T-helper 2 cell treated with Interferon-gamma antibody and Interleukin-4, amounts not matched to agents 5 μg/mL and 100 μg/mL, for 36 hours (primary cell): Measurements from ENCODE around the gene ZBTB7B.
A peak's percentile ranks its signal among the peaks of the same experiment; 100 is the strongest.

Experiments used
- DNase-seq: peaks from one replicate; pipeline ENCODE4 v3.0.0; 2021; ENCODE audit warnings: low spot score
- H3K27ac Mint-ChIP-seq: one replicate; pipeline ENCODE4 v1.8.0; 2021; ENCODE audit warnings: mild to moderate bottlenecking, mixed read lengths
- H3K27me3 Mint-ChIP-seq: one replicate; pipeline ENCODE4 v1.8.0; 2021; ENCODE audit warnings: low read depth, mixed read lengths
- H3K36me3 Mint-ChIP-seq: one replicate; pipeline ENCODE4 v1.8.0; 2021; ENCODE audit warnings: low read depth, mixed read lengths
- H3K4me1 Mint-ChIP-seq: one replicate; pipeline ENCODE4 v1.8.0; 2021; ENCODE audit warnings: low read depth, mixed read lengths
- H3K4me3 Mint-ChIP-seq: one replicate; pipeline ENCODE4 v1.8.0; 2022; ENCODE audit warnings: mild to moderate bottlenecking, moderate library complexity, mixed read lengths
- H3K9me3 Mint-ChIP-seq: one replicate; pipeline ENCODE4 v1.8.0; 2021; ENCODE audit warnings: mixed read lengths

Gene ZBTB7B

GRCh38 chr1:155002464-155003226, at the start of gene ZBTB7B:
ZBTB7B (plus strand) TSS chr1:155002802; CDS start chr1:155014661, 11,859 bp downstream.
- H3K4me1 Mint-ChIP-seq: peaks cover 46% of the 10 kb centered on the region
- no peak for DNase-seq
- peaks cover 7% of the 10 kb centered on the region for H3K36me3 Mint-ChIP-seq
- H3K27me3 Mint-ChIP-seq: no peaks in the 10 kb centered on the region
- peak within 1 kb of the TSS; percentile 93 for H3K27ac Mint-ChIP-seq
- no peaks in the 10 kb centered on the region for H3K9me3 Mint-ChIP-seq
- H3K4me3 Mint-ChIP-seq: peak within 1 kb of the TSS; percentile 99

DNA sequence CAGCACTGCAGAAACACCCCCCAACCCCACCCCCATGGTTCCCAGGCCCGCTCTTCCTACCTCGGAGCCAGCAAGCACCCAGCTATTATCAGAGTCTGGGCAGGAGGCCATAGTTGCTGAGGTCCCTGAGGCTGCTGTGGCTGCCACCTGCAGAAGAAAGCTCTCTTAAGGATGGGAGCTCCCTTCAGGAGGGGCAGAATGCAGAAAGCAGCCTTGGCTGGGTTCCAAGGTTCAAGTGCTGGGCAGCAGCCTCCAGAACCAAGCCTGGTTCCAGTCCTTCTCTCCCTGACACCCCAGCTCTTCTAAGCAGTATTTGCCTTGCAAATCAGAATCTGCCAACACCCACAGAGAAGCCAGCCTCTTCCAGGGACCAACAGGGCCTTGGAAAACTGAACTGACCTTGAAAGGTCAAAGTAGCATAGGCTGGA, 49.0 kb upstream of the ZBTB7B start:
- Mint-ChIP-seq H3K9me3 (no peaks in the 10 kb centered on the region), H3K27ac (peak overlapping the region; percentile 99), H3K4me1 (peaks cover 65% of the 10 kb centered on the region), H3K27me3 (no peaks in the 10 kb centered on the region), H3K4me3 (peak overlapping the region; percentile 98), H3K36me3 (peaks cover 39% of the 10 kb centered on the region)
- no peak for DNase-seq

DNA sequence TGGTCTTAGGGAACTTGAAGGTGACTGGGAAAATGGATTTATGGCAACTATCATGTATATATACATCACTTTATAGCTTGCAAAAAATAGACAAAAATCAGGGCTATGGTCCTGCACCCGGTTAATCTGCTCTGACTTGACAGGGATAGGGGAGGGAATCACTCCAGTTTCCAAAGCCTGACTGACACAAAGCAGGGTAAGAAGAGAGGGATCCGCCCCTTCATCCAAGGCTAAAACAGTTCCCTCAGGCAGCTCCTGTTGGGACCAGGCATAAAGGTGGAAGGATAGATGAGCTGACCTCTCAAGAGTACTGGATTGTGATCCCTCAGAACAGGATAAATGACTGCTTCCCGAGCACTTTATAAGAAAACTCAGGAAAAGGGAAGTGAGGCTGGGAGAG, 48.1 kb upstream of the ZBTB7B start:
- H3K27ac Mint-ChIP-seq: peak overlapping the region; percentile 99
- H3K27me3 Mint-ChIP-seq: no peaks in the 10 kb centered on the region
- H3K4me1 Mint-ChIP-seq: peaks cover 65% of the 10 kb centered on the region

DNA sequence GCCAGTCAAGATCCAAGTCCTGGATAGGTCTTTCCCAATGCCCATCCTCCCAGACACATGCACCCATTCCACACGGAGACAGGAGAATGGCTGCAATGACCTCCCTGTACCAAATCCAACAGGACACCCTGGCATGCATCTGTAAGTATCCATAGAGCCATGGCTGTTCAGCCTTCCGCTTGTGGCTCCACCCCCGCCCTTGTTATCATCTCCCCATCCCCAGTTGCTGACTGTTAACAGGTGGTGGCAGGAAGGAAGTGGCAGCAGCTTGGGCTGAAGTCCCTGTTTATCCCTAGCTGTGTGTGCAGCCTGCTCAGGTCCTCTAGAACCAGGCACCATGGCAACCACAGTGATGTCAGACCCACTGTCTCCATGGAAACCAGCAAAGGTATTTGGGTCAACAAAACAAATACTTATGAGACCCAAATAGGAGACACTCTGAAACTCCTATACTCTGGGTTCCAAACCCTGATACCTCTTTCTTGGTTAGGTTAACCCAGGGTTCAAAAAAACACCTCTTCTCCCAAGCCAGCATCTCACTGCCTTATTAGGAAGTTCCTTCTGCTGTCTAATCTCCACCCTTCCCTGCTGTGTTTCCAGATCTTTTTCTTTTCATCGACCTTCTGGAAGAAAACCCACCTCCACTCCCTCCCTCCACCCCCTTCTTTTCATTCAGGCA, 47.4 kb upstream of the ZBTB7B start:
- peaks cover 65% of the 10 kb centered on the region for H3K4me1 Mint-ChIP-seq
- peak overlapping the region; percentile 99 for H3K27ac Mint-ChIP-seq
- H3K9me3 Mint-ChIP-seq: no peaks in the 10 kb centered on the region
- peak; percentile 83 for DNase-seq
- peaks cover 35% of the 10 kb centered on the region for H3K36me3 Mint-ChIP-seq
- H3K27me3 Mint-ChIP-seq: no peaks in the 10 kb centered on the region
- H3K4me3 Mint-ChIP-seq: peak overlapping the region; percentile 98

More for the DNA sequence above, 48.1 kb upstream of the ZBTB7B start:
- no peaks in the 10 kb centered on the region for H3K9me3 Mint-ChIP-seq
- peaks cover 35% of the 10 kb centered on the region for H3K36me3 Mint-ChIP-seq
- peak overlapping the region; percentile 98 for H3K4me3 Mint-ChIP-seq
- DNase-seq: no peak

- Mint-ChIP-seq H3K9me3 (no peaks in the 10 kb centered on the region), H3K27me3 (no peaks in the 10 kb centered on the region), H3K4me3 (peak within 1 kb of the TSS; percentile 98), H3K36me3 (peaks cover 33% of the 10 kb centered on the region), H3K4me1 (peaks cover 67% of the 10 kb centered on the region), H3K27ac (peak within 1 kb of the TSS; percentile 99)
- DNase-seq: peak; percentile 84
Observed at GRCh38 chr1:154955718-154956543, 46.7 kb upstream of the ZBTB7B start, which contains the start of gene PBXIP1. PBXIP1 (minus strand) TSS chr1:154956099; CDS start chr1:154953721, 2,378 bp downstream.

DNA sequence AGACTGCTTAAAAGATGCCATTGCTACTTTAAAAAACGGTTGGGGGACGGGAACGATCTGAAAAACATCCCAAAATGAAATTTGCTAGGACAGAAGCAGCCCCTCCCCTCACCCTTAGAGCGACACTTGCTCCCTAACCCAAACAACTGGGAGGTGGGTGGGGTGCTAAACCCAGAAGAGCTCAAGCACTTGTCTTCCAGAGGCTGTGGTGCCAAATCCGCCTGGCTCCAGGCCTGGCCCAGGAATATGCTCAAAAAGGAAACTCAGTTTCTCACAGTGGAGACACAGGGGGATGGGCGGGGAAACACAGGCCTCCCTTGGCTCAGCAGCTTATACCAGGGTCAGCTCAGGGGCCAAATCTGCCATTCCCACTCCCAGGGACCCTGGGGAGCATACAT, 46.1 kb upstream of the ZBTB7B start:
- Mint-ChIP-seq H3K4me1 (peaks cover 64% of the 10 kb centered on the region), H3K27me3 (no peaks in the 10 kb centered on the region), H3K9me3 (no peaks in the 10 kb centered on the region), H3K27ac (peak overlapping the region; percentile 99), H3K4me3 (peak overlapping the region; percentile 98), H3K36me3 (peaks cover 34% of the 10 kb centered on the region)
- no peak for DNase-seq

DNA sequence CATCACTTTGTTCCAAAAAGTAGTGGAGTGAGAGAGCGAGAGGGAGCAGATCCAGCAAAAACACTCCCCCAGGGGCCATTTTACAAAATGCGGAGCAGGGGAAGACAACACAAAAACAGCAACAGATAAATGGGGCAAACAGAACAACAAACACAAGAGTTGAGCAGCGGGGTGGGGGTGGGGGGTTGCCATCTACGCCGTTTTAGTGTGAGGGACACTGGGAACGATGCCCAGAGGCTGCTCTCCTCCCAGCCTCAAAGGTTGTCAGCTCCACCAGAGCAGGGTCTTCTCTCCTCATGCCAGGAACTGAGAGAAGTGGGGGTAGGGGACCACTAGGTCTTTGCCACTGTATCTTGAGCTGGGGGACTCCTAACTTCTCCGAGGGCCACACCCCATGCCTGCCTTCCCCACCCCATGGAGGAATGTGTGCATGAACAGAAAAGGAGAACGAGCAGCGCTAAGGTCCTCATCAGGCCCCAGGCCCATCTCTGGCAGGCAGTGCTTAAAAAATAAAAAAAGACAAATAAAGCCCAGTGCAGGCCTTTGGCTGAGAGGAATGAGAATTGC, 45.4 kb upstream of the ZBTB7B start:
- Mint-ChIP-seq H3K36me3 (peaks cover 31% of the 10 kb centered on the region), H3K27me3 (no peaks in the 10 kb centered on the region), H3K4me1 (peaks cover 58% of the 10 kb centered on the region), H3K27ac (peak overlapping the region; percentile 99), H3K9me3 (no peaks in the 10 kb centered on the region), H3K4me3 (peak overlapping the region; percentile 45)
- DNase-seq: no peak

GRCh38 chr1:154958036-154958435, 44.6 kb upstream of the ZBTB7B start:
- no peak for DNase-seq
- no peaks in the 10 kb centered on the region for H3K27me3 Mint-ChIP-seq
- peaks cover 55% of the 10 kb centered on the region for H3K4me1 Mint-ChIP-seq
- H3K4me3 Mint-ChIP-seq: no peak overlapping the region
- peaks cover 32% of the 10 kb centered on the region for H3K36me3 Mint-ChIP-seq
- peak overlapping the region; percentile 15 for H3K27ac Mint-ChIP-seq
- H3K9me3 Mint-ChIP-seq: no peaks in the 10 kb centered on the region

- Mint-ChIP-seq H3K9me3 (no peaks in the 10 kb centered on the region), H3K27me3 (no peaks in the 10 kb centered on the region), H3K36me3 (peaks cover 34% of the 10 kb centered on the region), H3K27ac (peak overlapping the region; percentile 20), H3K4me3 (peak overlapping the region; percentile 7), H3K4me1 (peaks cover 52% of the 10 kb centered on the region)
- DNase-seq: no peak
Observed at GRCh38 chr1:154958681-154959425, 43.7 kb upstream of the ZBTB7B start.

- Mint-ChIP-seq H3K27me3 (no peaks in the 10 kb centered on the region), H3K36me3 (peaks cover 34% of the 10 kb centered on the region), H3K4me3 (peak overlapping the region; percentile 38), H3K27ac (no peak overlapping the region), H3K4me1 (peaks cover 48% of the 10 kb centered on the region), H3K9me3 (no peaks in the 10 kb centered on the region)
- DNase-seq: no peak
Observed at GRCh38 chr1:154959426-154959780, 43.2 kb upstream of the ZBTB7B start.

- no peak for DNase-seq
- H3K27ac Mint-ChIP-seq: peak overlapping the region; percentile 91
Observed at GRCh38 chr1:154960446-154961136, 42.0 kb upstream of the ZBTB7B start.

DNA sequence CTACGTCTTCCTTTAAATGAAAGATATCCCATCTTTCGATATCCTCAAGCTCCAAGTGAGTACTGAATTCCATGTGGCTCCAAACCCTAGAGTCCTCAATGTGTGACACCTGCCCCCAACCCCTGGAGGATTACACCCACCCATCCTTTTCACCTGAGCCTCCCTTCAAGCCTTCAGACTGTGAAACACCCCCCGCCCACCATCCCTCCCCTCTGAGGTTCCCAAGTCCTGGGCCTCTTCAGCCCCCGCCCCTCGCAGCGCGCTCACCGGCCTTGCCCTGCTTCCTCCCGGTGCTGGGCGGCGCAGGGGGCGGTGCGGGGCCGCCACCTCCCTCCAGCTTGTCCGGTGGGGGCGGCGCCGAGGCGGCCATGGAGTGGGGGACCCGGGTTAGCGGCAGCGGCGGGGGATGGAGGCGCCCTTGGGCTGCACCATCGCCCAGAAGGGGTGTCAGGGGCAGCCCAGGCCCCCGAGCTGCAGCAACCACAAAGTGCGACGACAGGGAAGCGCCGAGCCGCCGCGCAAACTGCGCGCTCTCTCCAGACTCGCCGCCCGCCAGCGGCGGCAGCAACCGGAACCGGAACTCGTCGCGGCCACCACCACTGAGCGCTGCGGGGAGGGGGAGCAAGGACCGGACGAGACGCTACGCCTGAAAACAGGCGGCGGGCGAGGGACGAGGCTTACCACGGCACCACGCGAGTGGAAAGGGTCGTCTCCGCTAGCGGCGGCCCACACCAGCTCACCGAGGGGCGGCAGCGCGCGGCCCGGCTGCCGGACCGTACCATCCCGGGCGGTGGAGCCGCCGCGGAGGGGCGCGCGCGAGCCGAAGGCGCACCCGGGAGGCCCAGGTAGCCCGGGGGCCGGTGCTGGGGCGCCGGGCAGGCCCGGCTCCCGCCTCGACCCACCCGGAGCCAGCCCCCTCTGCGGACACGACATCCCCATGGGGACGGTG, 41.1 kb upstream of the ZBTB7B start, which contains the start of gene PYGO2:
TSS of gene PYGO2 (minus strand) at position 576 of the 949 bp plus-strand sequence. CDS start at position 370, 206 bp downstream.
- Mint-ChIP-seq H3K27ac (peak within 1 kb of the TSS; percentile 91), H3K4me3 (peak within 1 kb of the TSS; percentile 97), H3K9me3 (no peaks in the 10 kb centered on the region), H3K4me1 (peaks cover 27% of the 10 kb centered on the region), H3K36me3 (peaks cover 41% of the 10 kb centered on the region), H3K27me3 (no peaks in the 10 kb centered on the region)
- DNase-seq: peak; percentile 87

More at GRCh38 chr1:154960446-154961136, 42.0 kb upstream of the ZBTB7B start:
- Mint-ChIP-seq H3K27me3 (no peaks in the 10 kb centered on the region), H3K4me1 (peaks cover 36% of the 10 kb centered on the region), H3K9me3 (no peaks in the 10 kb centered on the region), H3K36me3 (peaks cover 38% of the 10 kb centered on the region), H3K4me3 (peak overlapping the region; percentile 97)
